NCI-H1694 (cell line): ENCODE measurements around the gene ELOVL5.
"Not testable (repeated sequence)": the region's sequence is repeated elsewhere in the genome, so short reads cannot be mapped to it uniquely, and the experiment has no call there.

Experiments used
- DNase-seq: peaks from one replicate; lab custom pipeline; 2025; lab: John Stamatoyannopoulos, UW

Gene ELOVL5

GRCh38 chr6:53359095-53359842 lies 10.5 kb upstream of the ELOVL5 start:
- peak; percentile 46 for DNase-seq

- no peak for DNase-seq
These were observed 9.8 kb upstream of the ELOVL5 start for GRCh38 chr6:53358440-53359094.

GRCh38 chr6:53357576-53358360 lies 9.0 kb upstream of the ELOVL5 start:
- DNase-seq = no peak

- DNase-seq = no peak
These were observed 4.9 kb upstream of the ELOVL5 start for GRCh38 chr6:53353624-53354023.

GRCh38 chr6:53352360-53352759 lies 3.6 kb upstream of the ELOVL5 start:
- DNase-seq = no peak

- DNase-seq = no peak
These were observed 501 bp upstream of the ELOVL5 start for GRCh38 chr6:53349209-53349693.

GRCh38 chr6:53347921-53348370 lies 804 bp downstream of the ELOVL5 start:
- DNase-seq = peak; percentile 33

GRCh38 chr6:53347250-53347920 lies 1.4 kb downstream of the ELOVL5 start:
- no peak for DNase-seq

- not testable (repeated sequence) for DNase-seq
These were observed 2.7 kb downstream of the ELOVL5 start for GRCh38 chr6:53346049-53346448.

- no peak for DNase-seq
These were observed 3.8 kb downstream of the ELOVL5 start for GRCh38 chr6:53344969-53345368.

- DNase-seq = no peak
These were observed 5.7 kb downstream of the ELOVL5 start for GRCh38 chr6:53343092-53343491.

GRCh38 chr6:53342217-53342616 lies 6.5 kb downstream of the ELOVL5 start:
- DNase-seq = no peak

- DNase-seq = no peak
These were observed 8.2 kb downstream of the ELOVL5 start for GRCh38 chr6:53340536-53340935.

GRCh38 chr6:53339424-53339823 lies 9.3 kb downstream of the ELOVL5 start:
- no peak for DNase-seq

- DNase-seq = no peak
These were observed 10.4 kb downstream of the ELOVL5 start for GRCh38 chr6:53338304-53338703.

- DNase-seq = no peak
These were observed 12.7 kb downstream of the ELOVL5 start for GRCh38 chr6:53336070-53336469.

GRCh38 chr6:53335224-53335994 lies 13.3 kb downstream of the ELOVL5 start:
- DNase-seq = no peak

GRCh38 chr6:53333439-53334408 lies 15.0 kb downstream of the ELOVL5 start:
- DNase-seq = no peak

GRCh38 chr6:53331678-53332077 lies 17.1 kb downstream of the ELOVL5 start:
- no peak for DNase-seq

GRCh38 chr6:53330137-53330536 lies 18.6 kb downstream of the ELOVL5 start:
- no peak for DNase-seq
